Mucosa of stomach (tissue), 1 donor: ENCODE measurements around the gene RING1.

Experiments used
- H3K27me3 ChIP-seq: one replicate; pipeline ENCODE4 v1.7.0; 2013; ENCODE audit warnings: mild to moderate bottlenecking, low read length; ENCODE audit not compliant: control insufficient read depth, insufficient read depth
- H3K36me3 ChIP-seq: one replicate; pipeline ENCODE4 v1.7.0; 2013; ENCODE audit warnings: low read length; ENCODE audit not compliant: control insufficient read depth, insufficient read depth
- H3K4me1 ChIP-seq: one replicate; pipeline ENCODE4 v1.7.0; 2013; ENCODE audit warnings: mild to moderate bottlenecking, low read length; ENCODE audit not compliant: control insufficient read depth, insufficient read depth
- H3K4me3 ChIP-seq: one replicate; pipeline ENCODE4 v1.7.0; 2013; ENCODE audit warnings: low read length
- H3K9ac ChIP-seq: one replicate; pipeline ENCODE4 v1.7.0; 2013; ENCODE audit warnings: mild to moderate bottlenecking, low read length, moderate library complexity
- H3K9me3 ChIP-seq: one replicate; pipeline ENCODE4 v1.7.0; 2013; ENCODE audit warnings: mild to moderate bottlenecking, low read length, moderate library complexity; ENCODE audit not compliant: control insufficient read depth
- donor health status: Pancreatic carcinoma.

Gene RING1

DNA sequence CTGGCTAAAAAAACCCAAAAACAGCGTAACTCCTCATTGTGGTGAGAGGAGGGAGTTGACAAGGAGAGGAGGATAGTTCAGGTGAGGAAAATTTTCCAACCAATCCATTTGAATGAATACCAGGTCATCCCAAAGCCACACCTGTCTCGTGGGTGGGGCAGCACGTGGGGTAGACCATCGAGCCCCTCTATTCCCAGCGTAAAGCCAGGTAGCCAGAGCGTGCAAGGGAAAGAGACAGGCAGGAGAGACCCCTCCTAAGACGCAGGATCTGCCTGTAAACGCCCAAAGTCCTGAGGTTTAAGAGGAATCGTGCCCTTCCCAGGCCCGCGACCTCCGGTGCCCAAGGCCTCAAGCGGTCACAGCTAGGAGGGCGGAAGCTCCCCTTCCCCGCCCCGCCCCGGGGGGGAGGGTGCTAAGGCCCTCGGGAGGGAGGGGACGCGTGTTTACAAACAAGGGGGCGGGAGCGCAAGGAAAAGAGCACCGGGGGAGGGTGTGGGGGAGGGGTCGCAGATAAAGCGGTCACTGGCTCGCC, 8.5 kb upstream of the RING1 start:
- Histone ChIP-seq H3K36me3 (peaks cover 31% of the 10 kb centered on the region), H3K9ac (peak overlapping the region; percentile 97), H3K4me3 (peak overlapping the region; percentile 72), H3K9me3 (no peaks in the 10 kb centered on the region), H3K27me3 (no peaks in the 10 kb centered on the region), H3K4me1 (peaks cover 50% of the 10 kb centered on the region)

DNA sequence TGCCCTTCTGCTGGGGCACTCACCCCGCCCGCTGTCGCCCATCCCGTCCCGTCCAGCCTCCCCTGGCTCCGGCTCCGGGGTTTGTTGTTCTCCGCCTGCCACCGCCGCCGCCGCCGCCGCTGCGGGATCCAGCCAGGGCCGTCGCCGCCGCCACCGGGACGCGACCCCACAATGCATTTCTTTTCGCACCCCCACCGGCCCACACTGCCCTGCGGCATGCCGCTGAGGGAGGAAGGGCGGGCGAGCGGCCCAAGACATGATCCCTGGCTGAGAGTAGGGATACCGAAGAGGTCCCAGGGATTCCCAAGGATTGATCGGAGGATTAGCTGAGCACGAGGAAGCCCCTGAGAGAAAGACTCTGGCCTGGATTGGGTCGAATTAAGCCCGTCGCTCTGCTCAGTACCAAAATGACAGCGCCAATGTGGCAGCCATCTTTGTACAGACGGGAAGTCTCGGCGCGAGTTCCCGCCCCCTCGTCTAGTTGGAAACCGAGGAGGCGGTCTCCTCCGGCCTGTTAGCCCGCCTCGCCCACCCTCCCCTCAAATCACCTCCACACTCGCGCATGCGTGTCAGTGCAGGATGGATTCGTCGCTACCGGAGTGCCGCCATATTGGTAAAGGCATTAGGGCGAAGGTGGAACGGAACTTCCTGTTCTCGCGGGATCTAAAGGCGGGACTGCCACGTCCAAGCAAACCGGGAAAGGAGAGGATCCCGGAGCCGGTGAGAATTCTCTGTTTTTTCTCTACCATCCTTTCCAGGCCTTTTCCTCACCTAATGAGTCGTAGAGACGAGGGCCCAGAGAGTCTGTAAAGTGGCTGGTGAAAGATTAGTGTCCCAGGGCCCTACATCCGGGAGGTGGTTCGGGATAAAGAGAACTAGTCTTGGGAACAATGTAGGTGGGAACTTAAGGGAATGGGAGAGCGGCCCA, 7.8 kb upstream of the RING1 start, which contains the start of the genes RXRB and SLC39A7:
TSS of gene RXRB (minus strand) at position 447 of the 928 bp plus-strand sequence. CDS start at position 258, 189 bp downstream.
TSS of gene SLC39A7 (plus strand) at position 649 of the 928 bp plus-strand sequence. CDS start 379 bp downstream, outside the sequence.
- peaks cover 57% of the 10 kb centered on the region for H3K4me1 ChIP-seq
- H3K4me3 ChIP-seq, result peak within 1 kb of the TSS; percentile 72
- H3K9ac ChIP-seq, result peak within 1 kb of the TSS; percentile 97
- H3K36me3 ChIP-seq, result peaks cover 23% of the 10 kb centered on the region
- H3K9me3 ChIP-seq, result no peaks in the 10 kb centered on the region
- H3K27me3 ChIP-seq, result no peaks in the 10 kb centered on the region

DNA sequence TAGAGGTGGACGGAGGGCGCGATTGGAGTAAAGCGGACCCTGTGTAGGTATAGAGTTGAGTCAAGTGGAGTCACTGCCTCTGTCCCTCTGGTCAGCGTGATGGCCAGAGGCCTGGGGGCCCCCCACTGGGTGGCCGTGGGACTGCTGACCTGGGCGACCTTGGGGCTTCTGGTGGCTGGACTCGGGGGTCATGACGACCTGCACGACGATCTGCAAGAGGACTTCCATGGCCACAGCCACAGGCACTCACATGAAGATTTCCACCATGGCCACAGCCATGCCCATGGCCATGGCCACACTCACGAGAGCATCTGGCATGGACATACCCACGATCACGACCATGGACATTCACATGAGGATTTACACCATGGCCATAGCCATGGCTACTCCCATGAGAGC, 7.2 kb upstream of the RING1 start:
- Histone ChIP-seq H3K36me3 (peaks cover 21% of the 10 kb centered on the region), H3K4me1 (peaks cover 61% of the 10 kb centered on the region), H3K27me3 (no peaks in the 10 kb centered on the region), H3K9me3 (no peaks in the 10 kb centered on the region), H3K4me3 (peak overlapping the region; percentile 72), H3K9ac (peak overlapping the region; percentile 97)

DNA sequence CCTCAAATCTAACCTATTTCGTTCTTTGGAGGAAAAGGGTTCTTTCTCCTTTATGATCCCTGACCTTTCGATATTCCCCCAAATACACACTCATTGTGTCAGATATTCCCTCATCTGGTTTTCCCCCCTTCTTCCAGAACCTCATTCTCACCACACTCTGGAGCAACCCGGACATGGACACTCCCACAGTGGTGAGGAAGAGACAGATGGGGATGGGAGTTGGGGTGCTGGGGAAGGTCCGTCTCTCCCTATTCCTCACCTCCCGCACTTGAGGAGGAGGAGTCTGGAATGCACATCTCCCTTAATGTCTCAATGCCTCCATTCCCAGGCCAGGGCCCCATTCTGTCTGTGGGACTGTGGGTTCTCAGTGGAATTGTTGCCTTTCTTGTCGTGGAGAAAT, 6.4 kb upstream of the RING1 start:
- peak overlapping the region; percentile 72 for H3K4me3 ChIP-seq
- no peaks in the 10 kb centered on the region for H3K9me3 ChIP-seq
- peaks cover 21% of the 10 kb centered on the region for H3K36me3 ChIP-seq
- peak overlapping the region; percentile 97 for H3K9ac ChIP-seq
- H3K4me1 ChIP-seq, result peaks cover 61% of the 10 kb centered on the region
- H3K27me3 ChIP-seq, result no peaks in the 10 kb centered on the region

DNA sequence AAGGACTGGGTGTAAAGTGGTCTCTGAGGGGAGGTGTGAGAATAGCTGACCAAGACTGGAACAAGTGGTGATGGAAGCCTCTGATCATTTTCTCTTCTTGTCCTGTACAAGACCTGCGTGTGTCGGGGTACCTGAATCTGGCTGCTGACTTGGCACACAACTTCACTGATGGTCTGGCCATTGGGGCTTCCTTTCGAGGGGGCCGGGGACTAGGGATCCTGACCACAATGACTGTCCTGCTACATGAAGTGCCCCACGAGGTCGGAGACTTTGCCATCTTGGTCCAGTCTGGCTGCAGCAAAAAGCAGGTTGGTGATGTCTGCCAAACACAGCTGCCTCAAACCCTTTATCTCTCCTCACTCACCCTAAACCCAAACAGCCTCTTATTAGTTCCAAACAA, 5.5 kb upstream of the RING1 start:
- no peak overlapping the region for H3K9ac ChIP-seq
- H3K27me3 ChIP-seq, result no peaks in the 10 kb centered on the region
- no peak overlapping the region for H3K4me3 ChIP-seq
- H3K36me3 ChIP-seq, result peaks cover 16% of the 10 kb centered on the region
- H3K4me1 ChIP-seq, result peaks cover 58% of the 10 kb centered on the region
- H3K9me3 ChIP-seq, result no peaks in the 10 kb centered on the region

DNA sequence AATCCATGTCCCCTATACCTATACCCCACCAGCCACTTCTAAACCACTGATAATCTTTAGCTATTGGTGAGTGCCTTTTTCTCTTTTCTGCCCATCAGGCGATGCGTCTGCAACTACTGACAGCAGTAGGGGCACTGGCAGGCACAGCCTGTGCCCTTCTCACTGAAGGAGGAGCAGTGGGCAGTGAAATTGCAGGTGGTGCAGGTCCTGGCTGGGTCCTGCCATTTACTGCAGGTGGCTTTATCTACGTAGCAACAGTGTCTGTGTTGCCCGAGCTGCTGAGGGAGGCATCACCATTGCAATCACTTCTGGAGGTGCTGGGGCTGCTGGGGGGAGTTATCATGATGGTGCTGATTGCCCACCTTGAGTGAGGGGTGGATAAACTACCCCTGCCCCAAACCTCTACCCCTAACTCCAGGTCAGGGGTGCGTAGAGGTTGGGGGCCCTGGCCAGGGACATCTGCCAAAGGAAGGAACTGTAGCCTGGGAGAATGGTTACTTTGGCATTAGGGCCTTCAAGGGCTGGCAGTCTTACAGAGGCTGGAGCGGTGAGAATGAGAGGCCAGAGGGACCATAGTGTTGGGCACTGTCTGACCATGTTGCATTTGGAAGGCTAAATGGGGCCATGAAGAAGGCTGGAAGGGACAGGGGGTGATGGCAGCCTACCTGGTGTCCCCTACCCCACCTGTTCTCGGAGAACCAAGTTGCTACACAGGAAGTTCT, 4.7 kb upstream of the RING1 start:
- peak overlapping the region; percentile 55 for H3K9ac ChIP-seq
- no peak overlapping the region for H3K4me3 ChIP-seq
- H3K4me1 ChIP-seq, result peaks cover 54% of the 10 kb centered on the region

DNA sequence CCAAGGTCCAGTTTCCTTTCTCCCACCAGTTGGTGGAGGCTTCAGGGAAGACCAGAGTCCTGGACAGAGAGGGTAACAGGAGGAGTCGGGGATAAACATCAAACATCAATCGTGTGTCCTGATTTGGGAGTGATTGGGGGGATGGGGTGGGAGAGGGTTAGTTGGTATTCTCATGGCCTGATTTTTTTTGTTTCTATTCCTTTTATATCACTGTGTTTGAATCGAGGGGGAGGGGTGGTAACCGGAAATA, 4.2 kb upstream of the RING1 start:
- Histone ChIP-seq H3K27me3 (no peaks in the 10 kb centered on the region), H3K36me3 (peaks cover 16% of the 10 kb centered on the region), H3K4me3 (no peak overlapping the region), H3K4me1 (peaks cover 50% of the 10 kb centered on the region), H3K9me3 (no peaks in the 10 kb centered on the region), H3K9ac (peak overlapping the region; percentile 55)

More for the DNA sequence above, 4.7 kb upstream of the RING1 start:
- H3K9me3 ChIP-seq, result no peaks in the 10 kb centered on the region
- peaks cover 16% of the 10 kb centered on the region for H3K36me3 ChIP-seq
- H3K27me3 ChIP-seq, result no peaks in the 10 kb centered on the region

DNA sequence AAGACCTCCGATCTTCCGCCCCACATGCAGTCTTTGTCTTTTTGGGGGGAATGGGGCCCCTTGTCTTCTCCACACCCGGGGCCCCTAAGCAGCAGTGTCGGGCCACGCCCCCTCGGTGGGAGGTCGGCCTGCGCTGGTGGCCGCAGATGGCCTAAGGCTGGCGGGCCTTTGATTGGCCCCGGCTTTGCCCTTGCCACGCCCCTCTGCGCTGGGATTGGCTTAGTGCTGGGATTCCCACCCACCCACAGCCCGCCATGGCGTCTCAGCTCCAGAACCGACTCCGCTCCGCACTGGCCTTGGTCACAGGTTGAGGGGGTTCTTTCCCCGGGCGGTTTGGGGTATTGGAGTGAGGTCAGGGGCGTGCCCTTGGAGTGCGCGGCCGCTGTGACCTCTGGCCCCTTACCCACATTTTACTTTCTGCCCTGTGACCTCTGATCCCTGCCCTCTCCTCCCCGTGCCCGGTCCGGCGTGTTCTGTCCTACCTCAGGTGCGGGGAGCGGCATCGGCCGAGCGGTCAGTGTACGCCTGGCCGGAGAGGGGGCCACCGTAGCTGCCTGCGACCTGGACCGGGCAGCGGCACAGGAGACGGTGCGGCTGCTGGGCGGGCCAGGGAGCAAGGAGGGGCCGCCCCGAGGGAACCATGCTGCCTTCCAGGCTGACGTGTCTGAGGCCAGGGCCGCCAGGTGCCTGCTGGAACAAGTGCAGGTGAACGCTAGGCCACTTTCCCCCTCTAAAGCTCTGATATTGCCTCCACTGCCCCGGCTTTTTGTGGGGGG, 3.7 kb upstream of the RING1 start, which contains the start of gene HSD17B8:
TSS of gene HSD17B8 (plus strand) at position 241 of the 776 bp plus-strand sequence. CDS start at position 255, 14 bp downstream.
- H3K4me1 ChIP-seq, result peaks cover 45% of the 10 kb centered on the region
- no peaks in the 10 kb centered on the region for H3K27me3 ChIP-seq
- no peaks in the 10 kb centered on the region for H3K9me3 ChIP-seq
- H3K36me3 ChIP-seq, result peaks cover 19% of the 10 kb centered on the region
- peak within 1 kb of the TSS; percentile 35 for H3K4me3 ChIP-seq
- peak within 1 kb of the TSS; percentile 55 for H3K9ac ChIP-seq

DNA sequence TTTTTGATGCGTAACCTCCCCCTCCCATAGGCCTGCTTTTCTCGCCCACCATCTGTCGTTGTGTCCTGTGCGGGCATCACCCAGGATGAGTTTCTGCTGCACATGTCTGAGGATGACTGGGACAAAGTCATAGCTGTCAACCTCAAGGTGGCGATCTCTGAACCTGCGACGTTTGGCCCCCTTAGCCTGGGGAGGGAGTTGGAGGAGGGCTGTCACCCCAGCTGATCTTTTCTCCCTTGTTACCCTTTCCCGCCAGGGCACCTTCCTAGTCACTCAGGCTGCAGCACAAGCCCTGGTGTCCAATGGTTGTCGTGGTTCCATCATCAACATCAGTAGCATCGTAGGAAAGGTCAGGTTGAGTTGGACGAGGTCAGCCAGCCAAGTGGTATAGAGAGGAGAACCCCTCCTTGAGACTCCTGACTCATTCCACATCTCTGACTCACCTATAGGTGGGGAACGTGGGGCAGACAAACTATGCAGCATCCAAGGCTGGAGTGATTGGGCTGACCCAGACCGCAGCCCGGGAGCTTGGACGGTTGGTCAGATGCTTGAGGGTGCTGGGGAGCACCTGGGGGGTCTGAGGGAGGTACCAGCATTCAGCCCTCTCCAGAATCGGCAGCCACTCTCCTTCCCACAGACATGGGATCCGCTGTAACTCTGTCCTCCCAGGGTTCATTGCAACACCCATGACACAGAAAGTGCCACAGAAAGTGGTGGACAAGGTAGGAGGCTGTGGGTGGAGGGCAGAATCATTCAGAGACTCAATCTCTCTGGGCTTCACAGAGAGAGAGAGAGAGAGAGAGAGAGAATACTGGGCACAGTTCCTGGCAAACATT, 2.9 kb upstream of the RING1 start:
- Histone ChIP-seq H3K27me3 (no peaks in the 10 kb centered on the region), H3K36me3 (peaks cover 23% of the 10 kb centered on the region), H3K4me3 (peak overlapping the region; percentile 35), H3K9me3 (no peaks in the 10 kb centered on the region), H3K9ac (peak overlapping the region; percentile 55), H3K4me1 (peaks cover 43% of the 10 kb centered on the region)

DNA sequence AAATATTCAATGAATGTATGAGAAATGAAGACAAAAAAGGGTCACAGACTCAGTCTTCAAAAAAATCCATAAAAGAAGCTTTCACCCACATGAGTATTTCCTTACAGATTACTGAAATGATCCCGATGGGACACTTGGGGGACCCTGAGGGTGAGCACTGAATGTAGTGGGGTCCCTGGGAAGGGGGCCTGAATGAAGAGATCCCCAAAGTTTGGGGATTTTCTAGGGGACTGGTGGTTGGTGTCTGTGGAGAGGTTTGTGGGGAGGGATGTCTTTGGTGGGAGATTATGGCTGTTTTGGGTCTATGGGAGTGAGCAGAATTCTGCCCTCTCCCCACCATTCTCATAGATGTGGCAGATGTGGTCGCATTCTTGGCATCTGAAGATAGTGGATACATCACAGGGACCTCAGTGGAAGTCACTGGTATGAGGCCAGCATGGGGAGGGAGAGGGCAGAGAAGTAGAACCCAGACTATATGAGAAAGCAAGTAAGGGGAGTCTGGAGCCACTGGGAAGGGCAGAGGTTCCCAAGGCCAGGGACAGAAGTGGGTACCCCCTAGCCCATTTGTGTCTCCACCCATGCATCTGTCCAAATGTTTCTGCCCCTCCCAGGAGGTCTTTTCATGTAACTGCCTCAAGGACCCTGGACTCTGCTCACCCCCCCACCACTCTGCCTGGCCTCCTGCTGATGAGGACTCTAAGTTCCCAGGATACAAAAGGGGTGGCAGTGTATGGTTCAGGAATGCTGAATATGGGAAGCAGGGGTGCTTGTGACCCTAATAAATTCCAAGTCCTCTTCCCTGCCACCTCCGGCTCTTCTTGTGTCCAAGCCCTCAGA, 2.1 kb upstream of the RING1 start:
- H3K9me3 ChIP-seq, result no peaks in the 10 kb centered on the region
- peaks cover 42% of the 10 kb centered on the region for H3K4me1 ChIP-seq
- no peaks in the 10 kb centered on the region for H3K27me3 ChIP-seq
- no peak overlapping the region for H3K4me3 ChIP-seq
- H3K36me3 ChIP-seq, result peaks cover 23% of the 10 kb centered on the region
- no peak overlapping the region for H3K9ac ChIP-seq
